Tibial artery (tissue), 4 donors: ENCODE results near the gene BROX.

Experiments
- DNase-seq, 2 donors: peaks; one replicate each; pipeline ENCODE4 v3.0.0-alpha.2; 2019
- H3K27ac ChIP-seq, 2 donors: fragments of 200-600 bp; sonication (generic) in 1 of 2; 1 replicate in 1 of 2; 2 replicates in 1 of 2; pipeline ENCODE4 v1.5.1; 2018 to 2019; ENCODE audit warnings: mild to moderate bottlenecking in 1 of 2
- H3K27me3 ChIP-seq, 2 donors: fragments of 200-600 bp; sonication (generic) in 1 of 2; one replicate each; pipeline versions ENCODE4 v1.5.1 to v1.6.0; 2016 to 2019
- H3K36me3 ChIP-seq, 3 donors: fragments of 200-600 bp; sonication (generic) in 2 of 3; one replicate each; pipeline ENCODE4 v1.5.1; 2016 to 2019; ENCODE audit warnings: mild to moderate bottlenecking in 2 of 3
- H3K4me1 ChIP-seq, 4 donors: fragments of 200-600 bp; sonication (generic) in 2 of 4; 1 replicate in 3 of 4; 2 replicates in 1 of 4; pipeline ENCODE4 v1.5.1; 2016 to 2019
- H3K4me3 ChIP-seq, 2 donors: fragments of 200-600 bp; sonication (generic) in 1 of 2; 1 replicate in 1 of 2; 2 replicates in 1 of 2; pipeline ENCODE4 v1.5.1; 2018 to 2019; ENCODE audit warnings: mild to moderate bottlenecking in 2 of 2
- H3K9me3 ChIP-seq, 3 donors: fragments of 200-600 bp; sonication (generic) in 1 of 3; one replicate each; pipeline ENCODE4 v1.5.1; 2016 to 2019
- CTCF ChIP-seq, 2 experiments: fragments of 200-600 bp in 1 of 2; fragments of 450-650 bp in 1 of 2; IDR thresholded peaks; one replicate each; pipeline ENCODE4 v1.5.1; 2017 to 2019; ENCODE audit warnings: antibody characterized with exemption in 2 of 2, mild to moderate bottlenecking in 1 of 2, moderate library complexity in 1 of 2
- intact Hi-C: fragments of 100-400 bp; cut with DNase I; formaldehyde crosslinking; loops from one replicate; pipeline ENCODE4 v1.15.0; 2023; ENCODE audit warnings: low total_unique reads

The BROX gene

GRCh38 chr1:222784371-222784770 is 72.0 kb downstream of the BROX start:
- H3K4me3 ChIP-seq = no peak overlapping the region
- intact Hi-C loops = no loop called here
- DNase-seq = no peak

More at GRCh38 chr1:222784371-222784770, 72.0 kb downstream of the BROX start:
- no peaks in the 10 kb centered on the region for H3K36me3 ChIP-seq
- peaks cover 0 to 4% of the 10 kb centered on the region in 2 donors for H3K27me3 ChIP-seq
- no peaks in the 10 kb centered on the region for H3K4me1 ChIP-seq
- no peak overlapping the region for H3K27ac ChIP-seq
- H3K9me3 ChIP-seq = no peaks in the 10 kb centered on the region
- no peak for TF ChIP-seq CTCF (IDR thresholded peaks at IDR 0.05)
